Activated T-helper 17 cell treated with anti-CD3 and anti-CD28 coated beads, Interleukin-2, amount 50 U/mL, for 72 hours (primary cell): ENCODE results near the gene CAVIN3. TPM values are rescaled to one million over a fixed set of nuclear protein-coding genes. Genes with fewer than 3 reads are reported as not detected.

ENCODE experiments used
- ATAC-seq: fragments of 150-1000 bp; cut with Tn5 transposase; replicated peaks from 2 replicates; pipeline ENCODE4 v1.10.0; 2021; ENCODE audit warnings: mild to moderate bottlenecking, moderate library complexity
- H3K27ac Mint-ChIP-seq: one replicate; pipeline ENCODE4 v1.8.0; 2022; ENCODE audit warnings: mixed read lengths
- H3K27me3 Mint-ChIP-seq: one replicate; pipeline ENCODE4 v1.8.0; 2022; ENCODE audit warnings: mixed read lengths
- H3K36me3 Mint-ChIP-seq: one replicate; pipeline ENCODE4 v1.8.0; 2022; ENCODE audit warnings: low read depth, mild to moderate bottlenecking, mixed read lengths
- H3K4me1 Mint-ChIP-seq: one replicate; pipeline ENCODE4 v1.8.0; 2022; ENCODE audit warnings: mixed read lengths
- H3K4me3 Mint-ChIP-seq: one replicate; pipeline ENCODE4 v1.8.0; 2022; ENCODE audit warnings: mild to moderate bottlenecking, mixed read lengths
- H3K9me3 Mint-ChIP-seq: one replicate; pipeline ENCODE4 v1.8.0; 2022; ENCODE audit warnings: mixed read lengths
- total RNA-seq, 2 donors: library from RNA; stranded (reverse); gene quantifications; one replicate each; pipeline ENCODE4 v1.2.3, GENCODE V29; 2022

The CAVIN3 gene
- total RNA-seq, 2 donors from 2014 or later: 7.6 to 37.2 TPM

GRCh38 chr11:6270584-6271246, 49.6 kb downstream of the CAVIN3 start:
- Mint-ChIP-seq H3K27me3 (peaks cover 40% of the 10 kb centered on the region), H3K4me1 (no peaks in the 10 kb centered on the region)

GRCh38 chr11:6269994-6270393, 50.3 kb downstream of the CAVIN3 start:
- no peak overlapping the region for H3K27ac Mint-ChIP-seq
- H3K4me1 Mint-ChIP-seq: no peaks in the 10 kb centered on the region
- ATAC-seq: no peak
- H3K36me3 Mint-ChIP-seq: no peaks in the 10 kb centered on the region
- no peaks in the 10 kb centered on the region for H3K9me3 Mint-ChIP-seq
- no peak overlapping the region for H3K4me3 Mint-ChIP-seq
- peaks cover 37% of the 10 kb centered on the region for H3K27me3 Mint-ChIP-seq

More at GRCh38 chr11:6270584-6271246, 49.6 kb downstream of the CAVIN3 start:
- Mint-ChIP-seq H3K36me3 (no peaks in the 10 kb centered on the region), H3K27ac (no peak overlapping the region), H3K9me3 (no peaks in the 10 kb centered on the region), H3K4me3 (no peak overlapping the region)
- no peak for ATAC-seq

Other genes starting within 250 kb of the CAVIN3 start
- not detected for gene OR56B4, start 212.8 kb downstream of the CAVIN3 start, total RNA-seq
- gene OR52B2, start 150.2 kb downstream of the CAVIN3 start, total RNA-seq: not detected
- gene OR52W1, start 121.3 kb downstream of the CAVIN3 start, total RNA-seq: not detected
- not detected for gene C11orf42, start 114.9 kb downstream of the CAVIN3 start, total RNA-seq
- gene FHIP1B, start 85.9 kb downstream of the CAVIN3 start, total RNA-seq: 10 to 100 TPM; 16.9 to 25.4 TPM
- under 1 TPM in 1 of 2 donors, not detected in 1; 0.24 TPM for gene CNGA4, start 81.4 kb downstream of the CAVIN3 start, total RNA-seq
- not detected for gene CCKBR, start 60.7 kb downstream of the CAVIN3 start, total RNA-seq
- gene SMPD1, start 70.0 kb upstream of the CAVIN3 start, total RNA-seq: 10 to 100 TPM; 12.9 to 15.2 TPM
- 10 to 100 TPM; 46.1 to 62.5 TPM for gene APBB1, start 98.6 kb upstream of the CAVIN3 start, total RNA-seq
- gene HPX, start 120.5 kb upstream of the CAVIN3 start, total RNA-seq: 1 to 10 TPM in 1 of 2 donors, under 1 TPM in 1; 0.58 to 1.3 TPM
- 10 to 100 TPM in 1 of 2 donors, 1 to 10 TPM in 1; 7.0 to 10.7 TPM for gene TRIM3, start 153.4 kb upstream of the CAVIN3 start, total RNA-seq
- gene ARFIP2, start 160.8 kb upstream of the CAVIN3 start, total RNA-seq: 10 to 100 TPM; 44.0 to 48.8 TPM
- gene TIMM10B, start 161.0 kb upstream of the CAVIN3 start, total RNA-seq: 10 to 100 TPM; 42.7 to 43.7 TPM
- gene DNHD1, start 176.8 kb upstream of the CAVIN3 start, total RNA-seq: 10 to 100 TPM; 25.2 to 39.3 TPM